HG02870 (cell line): Measurements from ENCODE around the gene AVPR2.

ENCODE experiments used
- ATAC-seq: cut with Tn5 transposase; IDR thresholded peaks from one replicate; pipeline ENCODE4 v1.9.1; 2021; ENCODE audit warnings: mild to moderate bottlenecking, moderate library complexity; ENCODE audit not compliant: unreplicated experiment

Gene AVPR2

GRCh38 chrX:153930011-153930910, 25.8 kb downstream of the AVPR2 start:
- no peak for ATAC-seq

- no peak for ATAC-seq
Measured at GRCh38 chrX:153931151-153931550, 26.7 kb downstream of the AVPR2 start.

- no peak for ATAC-seq
Measured at GRCh38 chrX:153931748-153932147, 27.3 kb downstream of the AVPR2 start.

- no peak for ATAC-seq
Measured at GRCh38 chrX:153932220-153932915, 27.9 kb downstream of the AVPR2 start.

- no peak for ATAC-seq
Measured at GRCh38 chrX:153933748-153934147, 29.3 kb downstream of the AVPR2 start.

GRCh38 chrX:153934148-153934761, 29.8 kb downstream of the AVPR2 start:
- peak; percentile 20 for ATAC-seq

- ATAC-seq, result peak; percentile 90
Measured at GRCh38 chrX:153934762-153935325, 30.4 kb downstream of the AVPR2 start, which contains the start of gene NAA10. Gene NAA10, minus strand, starts transcription at chrX:153935037. Its CDS starts 133 bp downstream, at chrX:153934904.

GRCh38 chrX:153935326-153935851, 30.9 kb downstream of the AVPR2 start:
- no peak for ATAC-seq

- no peak for ATAC-seq
Measured at GRCh38 chrX:153937056-153937455, 32.6 kb downstream of the AVPR2 start.

- no peak for ATAC-seq
Measured at GRCh38 chrX:153938226-153938786, 33.8 kb downstream of the AVPR2 start.

GRCh38 chrX:153939573-153939972, 35.1 kb downstream of the AVPR2 start:
- ATAC-seq, result no peak

- ATAC-seq, result no peak
Measured at GRCh38 chrX:153941336-153942252, 37.1 kb downstream of the AVPR2 start.

GRCh38 chrX:153944140-153944799, 39.8 kb downstream of the AVPR2 start, which contains the start of gene RENBP:
Gene RENBP, minus strand, starts transcription at chrX:153944643. Its CDS starts 33 bp downstream, at chrX:153944610.
- no peak for ATAC-seq

- ATAC-seq, result no peak
Measured at GRCh38 chrX:153944800-153945150, 40.3 kb downstream of the AVPR2 start.

GRCh38 chrX:153945956-153946943, 41.8 kb downstream of the AVPR2 start:
- ATAC-seq, result no peak

- peak; percentile 85 for ATAC-seq
Measured at GRCh38 chrX:153947009-153947769, 42.7 kb downstream of the AVPR2 start.

- ATAC-seq, result no peak
Measured at GRCh38 chrX:153948002-153948466, 43.6 kb downstream of the AVPR2 start.
